VCaP (cell line): ENCODE measurements around the gene CMC2.
A peak's percentile ranks its signal among the peaks of the same experiment; 100 is the strongest.

ENCODE experiments used
- H3K27ac ChIP-seq: fragments of 450-650 bp; 2 replicates; pipeline ENCODE4 v1.5.1; 2017
- CTCF ChIP-seq: fragments of 450-650 bp; conservative IDR thresholded peaks from 2 replicates; pipeline ENCODE4 v1.5.1; 2017; ENCODE audit warnings: mild to moderate bottlenecking, moderate library complexity

The CMC2 gene

DNA sequence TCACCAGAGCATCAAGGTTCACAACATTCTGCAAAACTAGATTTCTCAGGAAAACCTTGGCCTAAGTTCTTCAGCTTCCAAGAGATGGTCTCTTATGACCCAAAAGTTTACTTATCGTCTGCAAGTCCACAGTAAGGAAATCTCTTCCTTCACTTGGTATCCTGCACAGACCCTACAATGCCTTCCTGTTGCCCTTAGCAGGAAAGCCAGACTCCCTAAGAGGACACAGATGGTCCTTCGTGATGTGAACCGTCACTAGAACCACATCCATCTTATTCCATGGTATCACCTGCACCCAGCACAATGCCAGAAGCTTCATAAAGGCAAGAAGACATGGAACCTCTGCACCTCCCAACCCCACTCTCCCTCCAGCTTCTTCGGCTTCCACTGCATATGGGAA, 34.1 kb downstream of the CMC2 start:
- no peak overlapping the region for H3K27ac ChIP-seq
- no peak for TF ChIP-seq CTCF

DNA sequence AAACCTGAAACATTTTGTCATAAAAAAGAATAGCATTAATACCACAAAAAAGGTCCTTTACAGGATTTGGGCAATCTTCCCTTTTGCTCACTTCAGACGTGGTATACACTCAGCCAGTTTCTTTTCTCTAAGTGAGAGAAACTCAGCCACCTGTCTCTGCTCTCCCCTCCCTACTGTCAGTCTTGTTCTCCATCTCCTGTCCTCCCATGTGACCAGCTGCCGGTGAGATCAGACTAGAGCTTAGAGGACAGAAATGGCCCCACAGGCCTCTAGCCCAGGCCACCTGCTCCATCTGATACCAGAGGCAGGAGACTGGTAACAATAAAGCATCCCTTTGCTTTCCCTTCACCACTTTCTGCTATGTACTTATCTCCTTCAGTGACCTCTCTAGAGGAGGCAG, 34.9 kb downstream of the CMC2 start:
- TF ChIP-seq CTCF: no peak

DNA sequence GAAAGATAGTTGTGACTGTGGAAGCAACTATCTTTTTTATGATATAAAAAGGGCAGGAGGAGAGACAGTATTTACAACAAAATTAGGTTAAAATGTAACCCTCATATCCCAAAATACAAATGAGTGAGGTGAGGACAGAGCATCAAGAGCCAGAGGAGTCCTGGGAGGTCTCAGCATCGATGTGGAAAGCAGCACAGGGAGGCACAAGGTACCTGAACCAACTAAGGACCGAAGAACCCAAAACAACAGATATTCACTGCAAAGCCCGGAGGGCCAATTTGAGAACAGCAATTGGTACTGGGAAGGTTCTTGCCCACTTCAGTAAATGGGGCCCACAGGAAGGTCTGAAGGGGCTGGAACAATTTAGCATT, 37.6 kb downstream of the CMC2 start:
- TF ChIP-seq CTCF: no peak

More for the DNA sequence above, 34.9 kb downstream of the CMC2 start:
- no peak overlapping the region for H3K27ac ChIP-seq

DNA sequence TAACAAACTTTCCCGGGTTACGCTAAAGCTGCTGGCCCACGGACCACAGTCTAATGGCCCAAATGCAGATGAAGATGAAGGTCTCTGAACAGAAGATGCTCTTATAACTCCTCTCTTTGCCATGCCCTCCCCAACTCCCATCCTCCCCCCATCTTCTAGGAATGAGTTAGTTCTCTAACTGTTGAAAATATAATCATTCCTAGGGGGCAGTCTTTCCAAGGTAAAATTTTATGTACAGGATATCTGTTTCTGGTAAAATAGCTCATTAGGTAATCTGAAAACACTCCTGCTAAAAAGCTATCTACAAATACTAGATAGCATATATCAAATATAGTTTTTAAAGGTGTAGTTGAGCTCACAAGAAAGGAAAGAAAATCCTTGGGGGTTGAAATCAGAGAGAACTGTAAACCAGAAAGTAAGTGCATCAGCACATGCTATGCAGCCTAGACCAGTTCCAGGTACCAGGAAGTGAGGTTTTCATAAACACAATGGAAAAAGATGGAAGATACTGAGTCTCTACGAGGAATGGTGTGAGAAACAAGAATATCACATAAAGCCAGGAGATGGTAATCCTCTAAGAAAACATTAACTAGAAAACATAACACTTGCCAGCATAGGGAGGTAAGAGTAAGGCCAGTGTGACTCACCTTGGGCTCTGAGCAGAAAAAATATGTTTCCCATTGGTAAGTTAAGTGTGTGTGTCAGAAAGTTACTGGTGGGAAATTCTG, 38.1 kb downstream of the CMC2 start:
- no peak for TF ChIP-seq CTCF
- peak overlapping the region; percentile 14; the same call in 1 of the 2 replicates for H3K27ac ChIP-seq

More for the DNA sequence above, 37.6 kb downstream of the CMC2 start:
- H3K27ac ChIP-seq: 0 out of 2 replicates have a peak overlapping the region, but pooled peaks have one; percentile 14

GRCh38 chr16:80966617-80967016, 40.1 kb downstream of the CMC2 start:
- no peak for TF ChIP-seq CTCF

GRCh38 chr16:80964351-80964750, 42.3 kb downstream of the CMC2 start:
- no peak overlapping the region for H3K27ac ChIP-seq
- no peak for TF ChIP-seq CTCF

More at GRCh38 chr16:80966617-80967016, 40.1 kb downstream of the CMC2 start:
- H3K27ac ChIP-seq: no peak overlapping the region

DNA sequence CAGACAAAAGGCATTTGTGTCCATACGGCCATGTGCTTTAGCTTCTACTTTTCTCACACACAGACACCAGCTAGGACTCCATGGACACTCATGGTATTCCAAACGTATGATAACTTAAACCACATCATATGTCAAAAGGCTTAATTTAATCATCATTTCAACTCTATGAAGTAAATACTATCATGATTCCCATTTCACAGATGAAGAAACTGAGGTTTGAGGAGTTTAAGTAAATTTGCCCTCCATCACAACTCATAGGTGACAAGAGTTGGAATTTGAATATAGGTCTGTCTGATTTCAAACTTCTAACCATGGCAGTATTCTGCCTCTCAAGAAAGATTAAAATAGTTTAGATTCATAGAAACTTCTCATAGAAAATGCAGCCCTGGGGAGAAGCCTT, 43.8 kb downstream of the CMC2 start:
- H3K27ac ChIP-seq: no peak overlapping the region
- TF ChIP-seq CTCF: no peak
